Measurements from ENCODE around the gene TPRG1. TPM values are rescaled to one million over a fixed set of nuclear protein-coding genes. Genes with fewer than 3 reads are reported as not detected.

TPRG1 gene
- total and polyA plus RNA-seq, 4 donors, result 1.0 to 46.6 (median 6.9) TPM

DNA sequence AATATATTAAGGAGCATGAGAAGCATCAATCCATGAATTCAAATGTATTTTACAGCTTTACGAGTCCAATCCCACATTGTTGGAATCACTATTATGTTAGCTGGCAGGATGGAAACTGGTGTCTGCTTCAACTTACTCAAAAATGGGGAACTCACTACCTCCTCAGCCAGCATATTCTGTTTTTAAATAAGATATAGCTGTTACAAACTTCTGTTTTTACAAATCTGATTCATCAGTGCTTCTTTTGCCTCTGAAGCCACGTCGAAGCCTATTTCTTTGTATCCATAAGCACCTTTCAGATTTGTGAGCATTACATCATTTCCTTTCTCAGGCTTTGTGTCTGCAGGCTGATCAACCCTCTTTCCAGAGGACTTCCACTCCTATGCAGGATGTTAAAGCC lies 105.9 kb downstream of the TPRG1 start:
- peaks cover 0 to 4% (median 1%) of the 10 kb centered on the region in 4 donors for H3K36me3 ChIP-seq (ENCODE audit: control insufficient read depth in 4 of 4, insufficient read depth in 3 of 4, low read depth in 1 of 4, low read length in 3 of 4)
- no peaks in the 10 kb centered on the region for H3K4me1 ChIP-seq (ENCODE audit: control insufficient read depth in 4 of 4, insufficient read depth in 4 of 4, low read length in 3 of 4)
- DNase-seq (ENCODE audit: low spot score), result no peak
- no peak overlapping the region for H3K27ac ChIP-seq (ENCODE audit: low read depth in 1 of 2, low read length in 2 of 2)
- no peak overlapping the region for H3K9ac ChIP-seq (ENCODE audit: low read depth in 1 of 2, low read length in 2 of 2)
- 84% methylated on average over 3 of the region's 3 CpGs for WGBS
- no peak overlapping the region for H3K4me3 ChIP-seq (ENCODE audit: low read depth in 1 of 3, low read length in 3 of 3)
- H3K9me3 ChIP-seq (ENCODE audit: control insufficient read depth in 4 of 4, low read length in 3 of 4), result no peaks in the 10 kb centered on the region
- no peaks in the 10 kb centered on the region for H3K27me3 ChIP-seq (ENCODE audit: control insufficient read depth in 4 of 4, insufficient read depth in 4 of 4, low read length in 3 of 4)
- TF ChIP-seq RXRA (IDR thresholded peaks at IDR 0.05), result no peak
- no peak for TF ChIP-seq FOXA1 (IDR thresholded peaks at IDR 0.05)
- no peak for TF ChIP-seq HNF4A (conservative IDR thresholded peaks at IDR 0.05)
- no peak for TF ChIP-seq FOXA2 (IDR thresholded peaks at IDR 0.05)
- TF ChIP-seq JUND (IDR thresholded peaks at IDR 0.05), result no peak

DNA sequence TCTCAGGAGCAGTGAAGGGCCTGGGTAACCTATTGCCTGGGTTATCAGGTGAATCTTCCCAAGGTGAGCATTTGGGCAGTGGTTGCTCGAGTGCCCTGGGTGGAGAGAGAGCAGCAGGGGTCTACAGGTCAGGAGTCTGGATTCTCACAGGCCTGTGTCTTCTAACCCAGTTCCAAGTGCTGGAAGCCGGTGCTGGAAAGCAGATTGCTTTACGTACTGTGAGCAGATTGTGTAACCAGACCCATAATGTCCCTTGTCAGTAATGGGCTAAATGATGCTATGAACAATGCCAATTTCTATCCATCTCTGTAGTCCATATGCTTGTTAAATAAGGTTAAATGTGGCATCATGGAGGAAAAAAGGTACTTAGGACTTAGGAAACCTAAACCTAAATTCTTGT lies 106.5 kb downstream of the TPRG1 start:
- H3K9me3 ChIP-seq (ENCODE audit: control insufficient read depth in 4 of 4, low read length in 3 of 4), result no peaks in the 10 kb centered on the region
- H3K4me1 ChIP-seq (ENCODE audit: control insufficient read depth in 4 of 4, insufficient read depth in 4 of 4, low read length in 3 of 4), result no peaks in the 10 kb centered on the region
- H3K4me3 ChIP-seq (ENCODE audit: low read depth in 1 of 3, low read length in 3 of 3), result no peak overlapping the region
- H3K9ac ChIP-seq (ENCODE audit: low read depth in 1 of 2, low read length in 2 of 2), result no peak overlapping the region
- H3K36me3 ChIP-seq (ENCODE audit: control insufficient read depth in 4 of 4, insufficient read depth in 3 of 4, low read depth in 1 of 4, low read length in 3 of 4), result peaks cover 0 to 4% (median 1%) of the 10 kb centered on the region in 4 donors
- WGBS, result 89% methylated on average over 3 of the region's 3 CpGs
- H3K27ac ChIP-seq (ENCODE audit: low read depth in 1 of 2, low read length in 2 of 2), result no peak overlapping the region
- DNase-seq (ENCODE audit: low spot score), result no peak
- TF ChIP-seq EGR1 (IDR thresholded peaks at IDR 0.05; ENCODE audit: low read depth in 2 of 2) (no peak), NR2F2 (IDR thresholded peaks at IDR 0.05) (no peak), RXRA (IDR thresholded peaks at IDR 0.05) (no peak), TAF1 (conservative IDR thresholded peaks at IDR 0.05) (no peak), SP1 (IDR thresholded peaks at IDR 0.05) (no peak), RAD21 (IDR thresholded peaks at IDR 0.05) (no peak), GABPA (IDR thresholded peaks at IDR 0.05 in 1 of 2, conservative IDR thresholded peaks at IDR 0.05 in 1 of 2) (no peak)
- TF ChIP-seq, protein P1, sequence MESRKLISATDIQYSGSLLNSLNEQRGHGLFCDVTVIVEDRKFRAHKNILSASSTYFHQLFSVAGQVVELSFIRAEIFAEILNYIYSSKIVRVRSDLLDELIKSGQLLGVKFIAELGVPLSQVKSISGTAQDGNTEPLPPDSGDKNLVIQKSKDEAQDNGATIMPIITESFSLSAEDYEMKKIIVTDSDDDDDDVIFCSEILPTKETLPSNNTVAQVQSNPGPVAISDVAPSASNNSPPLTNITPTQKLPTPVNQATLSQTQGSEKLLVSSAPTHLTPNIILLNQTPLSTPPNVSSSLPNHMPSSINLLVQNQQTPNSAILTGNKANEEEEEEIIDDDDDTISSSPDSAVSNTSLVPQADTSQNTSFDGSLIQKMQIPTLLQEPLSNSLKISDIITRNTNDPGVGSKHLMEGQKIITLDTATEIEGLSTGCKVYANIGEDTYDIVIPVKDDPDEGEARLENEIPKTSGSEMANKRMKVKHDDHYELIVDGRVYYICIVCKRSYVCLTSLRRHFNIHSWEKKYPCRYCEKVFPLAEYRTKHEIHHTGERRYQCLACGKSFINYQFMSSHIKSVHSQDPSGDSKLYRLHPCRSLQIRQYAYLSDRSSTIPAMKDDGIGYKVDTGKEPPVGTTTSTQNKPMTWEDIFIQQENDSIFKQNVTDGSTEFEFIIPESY (IDR thresholded peaks at IDR 0.05), result no peak
- TF ChIP-seq, protein P2, sequence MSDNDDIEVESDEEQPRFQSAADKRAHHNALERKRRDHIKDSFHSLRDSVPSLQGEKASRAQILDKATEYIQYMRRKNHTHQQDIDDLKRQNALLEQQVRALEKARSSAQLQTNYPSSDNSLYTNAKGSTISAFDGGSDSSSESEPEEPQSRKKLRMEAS (IDR thresholded peaks at IDR 0.05), result no peak
- no peaks in the 10 kb centered on the region for H3K27me3 ChIP-seq (ENCODE audit: control insufficient read depth in 4 of 4, insufficient read depth in 4 of 4, low read length in 3 of 4)

DNA sequence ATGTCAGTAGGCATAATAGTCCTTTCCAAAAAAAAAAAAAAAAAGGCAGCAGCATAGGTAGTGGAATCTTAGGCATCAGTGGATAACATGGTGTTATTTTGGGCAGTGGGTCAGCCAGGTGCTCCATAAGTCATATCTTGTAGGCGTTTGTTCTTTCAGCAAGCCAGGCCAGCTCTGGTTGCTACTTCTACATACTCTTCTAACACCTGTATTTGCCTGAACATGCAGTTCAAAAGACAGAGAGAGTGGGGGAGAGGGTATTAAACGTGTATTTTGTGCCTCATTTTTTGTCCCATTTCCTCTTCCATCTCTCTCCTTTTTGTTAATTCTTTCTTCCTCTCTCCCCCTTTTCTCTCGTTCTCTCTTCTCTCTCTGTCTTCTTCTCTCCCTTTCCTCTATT lies 110.4 kb downstream of the TPRG1 start:
- 84% methylated on average over 3 of the region's 3 CpGs for WGBS
- DNase-seq (ENCODE audit: low spot score), result no peak
- no peaks in the 10 kb centered on the region for H3K4me1 ChIP-seq (ENCODE audit: control insufficient read depth in 4 of 4, insufficient read depth in 4 of 4, low read length in 3 of 4)

More for the DNA sequence above, 110.4 kb downstream of the TPRG1 start:
- peaks cover 0 to 4% (median 3%) of the 10 kb centered on the region in 4 donors for H3K36me3 ChIP-seq (ENCODE audit: control insufficient read depth in 4 of 4, insufficient read depth in 3 of 4, low read depth in 1 of 4, low read length in 3 of 4)
- no peak overlapping the region for H3K27ac ChIP-seq (ENCODE audit: low read depth in 1 of 2, low read length in 2 of 2)
- H3K4me3 ChIP-seq (ENCODE audit: low read depth in 1 of 3, low read length in 3 of 3), result no peak overlapping the region
- H3K9ac ChIP-seq (ENCODE audit: low read depth in 1 of 2, low read length in 2 of 2), result no peak overlapping the region
- no peak for TF ChIP-seq EGR1 (IDR thresholded peaks at IDR 0.05; ENCODE audit: low read depth in 2 of 2)
- TF ChIP-seq RAD21 (IDR thresholded peaks at IDR 0.05), result no peak
- TF ChIP-seq, protein P3, sequence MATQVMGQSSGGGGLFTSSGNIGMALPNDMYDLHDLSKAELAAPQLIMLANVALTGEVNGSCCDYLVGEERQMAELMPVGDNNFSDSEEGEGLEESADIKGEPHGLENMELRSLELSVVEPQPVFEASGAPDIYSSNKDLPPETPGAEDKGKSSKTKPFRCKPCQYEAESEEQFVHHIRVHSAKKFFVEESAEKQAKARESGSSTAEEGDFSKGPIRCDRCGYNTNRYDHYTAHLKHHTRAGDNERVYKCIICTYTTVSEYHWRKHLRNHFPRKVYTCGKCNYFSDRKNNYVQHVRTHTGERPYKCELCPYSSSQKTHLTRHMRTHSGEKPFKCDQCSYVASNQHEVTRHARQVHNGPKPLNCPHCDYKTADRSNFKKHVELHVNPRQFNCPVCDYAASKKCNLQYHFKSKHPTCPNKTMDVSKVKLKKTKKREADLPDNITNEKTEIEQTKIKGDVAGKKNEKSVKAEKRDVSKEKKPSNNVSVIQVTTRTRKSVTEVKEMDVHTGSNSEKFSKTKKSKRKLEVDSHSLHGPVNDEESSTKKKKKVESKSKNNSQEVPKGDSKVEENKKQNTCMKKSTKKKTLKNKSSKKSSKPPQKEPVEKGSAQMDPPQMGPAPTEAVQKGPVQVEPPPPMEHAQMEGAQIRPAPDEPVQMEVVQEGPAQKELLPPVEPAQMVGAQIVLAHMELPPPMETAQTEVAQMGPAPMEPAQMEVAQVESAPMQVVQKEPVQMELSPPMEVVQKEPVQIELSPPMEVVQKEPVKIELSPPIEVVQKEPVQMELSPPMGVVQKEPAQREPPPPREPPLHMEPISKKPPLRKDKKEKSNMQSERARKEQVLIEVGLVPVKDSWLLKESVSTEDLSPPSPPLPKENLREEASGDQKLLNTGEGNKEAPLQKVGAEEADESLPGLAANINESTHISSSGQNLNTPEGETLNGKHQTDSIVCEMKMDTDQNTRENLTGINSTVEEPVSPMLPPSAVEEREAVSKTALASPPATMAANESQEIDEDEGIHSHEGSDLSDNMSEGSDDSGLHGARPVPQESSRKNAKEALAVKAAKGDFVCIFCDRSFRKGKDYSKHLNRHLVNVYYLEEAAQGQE (IDR thresholded peaks at IDR 0.05), result no peak
- TF ChIP-seq, protein P1 (IDR thresholded peaks at IDR 0.05), result no peak
- no peak for TF ChIP-seq JUND (IDR thresholded peaks at IDR 0.05)
- no peaks in the 10 kb centered on the region for H3K27me3 ChIP-seq (ENCODE audit: control insufficient read depth in 4 of 4, insufficient read depth in 4 of 4, low read length in 3 of 4)
- no peaks in the 10 kb centered on the region for H3K9me3 ChIP-seq (ENCODE audit: control insufficient read depth in 4 of 4, low read length in 3 of 4)

Data from liver (tissue), 9 donors.